GM18499 (cell line): ENCODE measurements around the gene XYLT2.
"Not testable (repeated sequence)": the region's sequence is repeated elsewhere in the genome, so short reads cannot be mapped to it uniquely, and the experiment has no call there.

Experiments used
- ATAC-seq: cut with Tn5 transposase; IDR thresholded peaks from one replicate; pipeline ENCODE4 v1.9.1; 2021; ENCODE audit warnings: moderate number of reproducible peaks; ENCODE audit not compliant: insufficient read depth, unreplicated experiment

Gene XYLT2

GRCh38 chr17:50318501-50319285 lies 27.2 kb upstream of the XYLT2 start:
- no peak for ATAC-seq

DNA sequence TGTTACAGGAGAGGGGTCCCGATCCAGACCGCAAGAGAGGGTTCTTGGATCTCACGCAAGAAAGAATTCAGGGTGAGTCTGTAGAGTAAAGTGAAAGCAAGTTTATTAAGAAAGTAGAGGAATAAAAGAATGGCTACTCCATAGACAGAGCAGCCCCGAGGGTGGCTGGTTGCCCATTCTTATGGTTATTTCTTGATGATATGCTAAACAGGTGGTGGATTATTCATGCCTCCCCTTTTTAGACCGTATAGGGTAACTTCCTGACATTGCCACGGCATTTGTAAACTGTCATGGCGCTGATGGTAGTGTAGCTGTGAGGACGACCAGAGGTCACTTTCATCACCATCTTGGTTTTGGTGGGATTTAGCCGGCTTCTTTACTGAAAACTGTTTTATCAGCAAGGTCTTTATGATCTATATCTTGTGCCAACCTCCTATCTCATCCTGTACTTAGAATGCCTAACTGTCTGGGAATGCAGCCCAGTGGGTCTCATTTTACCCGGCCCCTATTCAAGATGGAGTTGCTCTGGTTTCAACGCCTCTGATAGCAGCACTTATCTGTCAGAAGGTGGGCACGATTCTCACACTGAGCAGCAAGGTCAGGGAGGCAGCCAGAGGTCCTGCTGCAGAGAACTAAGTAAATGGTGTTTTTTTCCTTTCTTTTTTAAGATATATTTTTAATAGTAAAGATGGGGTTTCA lies 26.5 kb upstream of the XYLT2 start:
- ATAC-seq: no peak

- ATAC-seq: no peak
These were observed 23.7 kb upstream of the XYLT2 start for GRCh38 chr17:50322271-50322670.

- ATAC-seq: no peak
These were observed 22.9 kb upstream of the XYLT2 start for GRCh38 chr17:50323060-50323459.

GRCh38 chr17:50325906-50326305 lies 20.0 kb upstream of the XYLT2 start:
- ATAC-seq: no peak

- no peak for ATAC-seq
These were observed 19.0 kb upstream of the XYLT2 start for GRCh38 chr17:50326831-50327364.

DNA sequence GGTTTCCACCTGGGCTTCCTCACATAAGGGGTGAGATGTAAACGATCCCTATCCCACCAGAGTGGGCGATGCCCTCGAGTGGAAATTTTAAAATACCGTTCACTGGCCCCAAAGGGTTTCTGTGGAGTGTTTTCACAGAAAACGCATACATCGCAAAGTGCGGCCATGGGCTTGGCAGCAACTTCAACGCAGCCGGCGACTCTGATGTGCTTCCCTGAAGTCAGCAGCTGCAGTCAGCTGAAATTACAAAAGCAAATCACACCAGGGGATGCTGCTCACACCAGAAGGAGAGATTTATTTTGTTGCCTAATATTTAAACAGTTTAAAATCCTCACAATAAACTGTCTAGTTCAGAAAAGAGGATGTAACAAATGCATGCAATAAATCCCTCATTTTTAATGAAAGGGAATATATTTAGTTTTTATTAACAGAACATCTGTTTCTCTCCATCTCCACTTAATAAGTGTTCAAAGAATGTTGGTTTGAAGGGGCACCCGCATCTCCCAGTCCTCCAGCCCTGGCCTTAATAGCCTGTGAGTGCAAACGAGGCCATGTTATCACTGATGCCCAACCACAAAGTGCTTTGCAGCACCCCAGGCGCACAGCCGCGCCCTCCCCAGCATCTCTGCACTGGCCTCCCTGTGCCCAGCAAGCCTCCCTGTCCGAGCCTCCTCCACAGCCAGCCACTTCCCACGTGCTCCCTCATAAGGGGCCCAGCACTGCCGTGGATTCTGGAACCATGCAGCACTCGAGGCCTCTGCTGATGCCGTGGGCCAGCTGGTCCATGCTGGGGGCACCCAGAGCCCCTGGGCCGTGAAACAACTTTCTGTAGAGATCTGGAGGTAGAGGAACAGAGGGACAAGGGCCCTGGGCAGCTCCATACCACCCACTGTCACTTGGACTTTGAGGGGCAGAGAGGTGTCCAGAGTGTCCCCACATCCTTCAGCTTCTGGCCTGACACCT lies 17.3 kb upstream of the XYLT2 start:
- no peak for ATAC-seq

DNA sequence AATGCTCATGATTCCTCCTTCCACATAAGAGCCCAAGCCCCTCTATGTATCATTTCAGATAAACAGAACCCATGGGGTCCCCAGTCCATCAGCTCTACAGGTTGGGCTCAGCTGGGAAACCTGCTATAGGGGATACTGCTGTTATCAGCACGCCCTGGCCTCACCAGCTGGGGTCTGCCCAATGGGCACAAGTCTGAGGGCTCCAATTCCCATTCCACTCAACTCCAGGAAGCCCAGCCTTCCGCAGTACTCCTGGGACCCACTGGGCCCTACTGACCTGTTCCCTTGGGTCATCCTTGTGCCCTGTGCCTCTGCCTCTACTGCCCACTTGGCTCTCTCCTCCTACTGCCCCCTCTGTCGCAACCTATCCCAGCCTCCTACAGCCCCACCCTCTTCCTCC lies 16.2 kb upstream of the XYLT2 start:
- no peak for ATAC-seq

GRCh38 chr17:50330151-50330775 lies 15.7 kb upstream of the XYLT2 start:
- ATAC-seq: no peak

- no peak for ATAC-seq
These were observed 14.7 kb upstream of the XYLT2 start for GRCh38 chr17:50331085-50331791.

DNA sequence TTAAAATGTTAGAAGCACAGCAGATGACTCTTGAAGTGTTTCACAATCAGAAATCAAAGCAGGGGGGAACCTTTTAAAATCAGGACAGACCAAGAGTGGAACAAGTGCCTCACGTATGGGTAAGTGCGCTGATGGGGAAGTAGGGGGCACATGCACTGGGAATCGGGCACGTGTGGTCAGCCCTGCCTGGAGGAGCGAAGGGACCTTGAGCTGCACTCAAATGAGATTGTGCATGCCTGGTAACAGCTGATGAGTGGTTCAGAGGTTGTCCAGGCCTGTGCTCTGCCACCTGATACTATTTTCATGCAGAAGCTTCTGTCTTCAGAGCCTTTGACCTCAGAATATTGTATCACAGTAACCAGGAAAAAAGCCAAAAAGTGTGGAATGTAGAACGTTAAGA lies 13.7 kb upstream of the XYLT2 start:
- ATAC-seq: no peak

- not testable (repeated sequence) for ATAC-seq
These were observed 12.5 kb upstream of the XYLT2 start for GRCh38 chr17:50333291-50334057.

GRCh38 chr17:50337956-50338355 lies 8.0 kb upstream of the XYLT2 start:
- no peak for ATAC-seq

GRCh38 chr17:50338645-50339044 lies 7.3 kb upstream of the XYLT2 start:
- ATAC-seq: no peak

- ATAC-seq: no peak
These were observed 6.5 kb upstream of the XYLT2 start for GRCh38 chr17:50339381-50339780.

- no peak for ATAC-seq
These were observed 1.1 kb upstream of the XYLT2 start for GRCh38 chr17:50344731-50345365.

GRCh38 chr17:50346313-50347116 lies 589 bp downstream of the XYLT2 start:
- no peak for ATAC-seq
